ENCODE data around the gene TOGARAM2.

DNA sequence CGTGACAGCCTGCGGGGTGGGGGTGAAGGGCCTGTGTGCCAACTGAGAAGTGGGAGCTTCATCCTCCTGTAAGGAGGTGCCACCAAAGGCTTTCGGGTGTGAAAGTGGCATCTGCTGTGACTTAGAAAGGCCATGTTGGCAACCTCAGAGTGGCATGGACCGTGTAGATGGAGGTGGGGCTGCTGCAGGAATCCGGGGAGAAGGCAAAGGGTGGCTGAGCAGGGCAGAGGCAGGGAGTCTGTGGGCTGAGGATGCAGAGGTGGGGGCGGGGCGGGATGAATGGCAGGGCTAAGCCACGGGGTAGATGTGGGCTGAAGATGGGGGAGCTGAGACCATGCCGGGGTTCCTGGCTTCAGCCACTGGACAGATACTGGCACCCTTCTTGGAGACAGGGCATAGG, 28.2 kb downstream of the TOGARAM2 start:
- TF ChIP-seq, protein P1, sequence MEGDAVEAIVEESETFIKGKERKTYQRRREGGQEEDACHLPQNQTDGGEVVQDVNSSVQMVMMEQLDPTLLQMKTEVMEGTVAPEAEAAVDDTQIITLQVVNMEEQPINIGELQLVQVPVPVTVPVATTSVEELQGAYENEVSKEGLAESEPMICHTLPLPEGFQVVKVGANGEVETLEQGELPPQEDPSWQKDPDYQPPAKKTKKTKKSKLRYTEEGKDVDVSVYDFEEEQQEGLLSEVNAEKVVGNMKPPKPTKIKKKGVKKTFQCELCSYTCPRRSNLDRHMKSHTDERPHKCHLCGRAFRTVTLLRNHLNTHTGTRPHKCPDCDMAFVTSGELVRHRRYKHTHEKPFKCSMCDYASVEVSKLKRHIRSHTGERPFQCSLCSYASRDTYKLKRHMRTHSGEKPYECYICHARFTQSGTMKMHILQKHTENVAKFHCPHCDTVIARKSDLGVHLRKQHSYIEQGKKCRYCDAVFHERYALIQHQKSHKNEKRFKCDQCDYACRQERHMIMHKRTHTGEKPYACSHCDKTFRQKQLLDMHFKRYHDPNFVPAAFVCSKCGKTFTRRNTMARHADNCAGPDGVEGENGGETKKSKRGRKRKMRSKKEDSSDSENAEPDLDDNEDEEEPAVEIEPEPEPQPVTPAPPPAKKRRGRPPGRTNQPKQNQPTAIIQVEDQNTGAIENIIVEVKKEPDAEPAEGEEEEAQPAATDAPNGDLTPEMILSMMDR (IDR thresholded peaks at IDR 0.05), result no peak
- no peak for TF ChIP-seq ZFX (IDR thresholded peaks at IDR 0.05; ENCODE audit: borderline replicate concordance)

Measured in 22Rv1 (cell line).